CD14-positive monocyte (primary cell): ENCODE measurements around the gene RPS6KA5. TPM values are rescaled to one million over a fixed set of nuclear protein-coding genes. Genes with fewer than 3 reads are reported as not detected.

Experiments
- DNase-seq, 3 donors: peaks; one replicate each; pipeline ENCODE4 v3.0.0-alpha.2; 2011 to 2022
- H2AFZ ChIP-seq: 2 replicates; pipeline ENCODE4 v1.6.0; 2012; ENCODE audit warnings: mild to moderate bottlenecking, low read depth, low read length, inconsistent platforms; ENCODE audit not compliant: insufficient read depth, poor library complexity, severe bottlenecking
- H3K27ac ChIP-seq, 2 donors: 1 replicate in 1 of 2; 2 replicates in 1 of 2; pipeline ENCODE4 v1.5.1; 2012 to 2013; ENCODE audit warnings: low read length in 2 of 2, control low read depth in 1 of 2, inconsistent platforms in 1 of 2, low read depth in 1 of 2, mild to moderate bottlenecking in 1 of 2
- H3K27me3 ChIP-seq, 2 donors: one replicate each; pipeline versions ENCODE4 v1.6.0 to v1.6.1; 2011 to 2013; ENCODE audit warnings: low read length in 2 of 2; ENCODE audit not compliant: control insufficient read depth in 2 of 2, insufficient read depth in 2 of 2
- H3K36me3 ChIP-seq, 2 donors: replicated peaks in 1 of 2; 1 replicate in 1 of 2; 2 replicates in 1 of 2; pipeline versions ENCODE4 v1.5.1 to v1.6.1; 2012 to 2013; ENCODE audit warnings: low read length in 2 of 2, control low read depth in 1 of 2, inconsistent platforms in 1 of 2, mild to moderate bottlenecking in 1 of 2; ENCODE audit not compliant: insufficient read depth in 2 of 2, control insufficient read depth in 1 of 2
- H3K4me1 ChIP-seq, 2 donors: 1 replicate in 1 of 2; 2 replicates in 1 of 2; pipeline versions ENCODE4 v1.5.1 to v1.6.1; 2012 to 2013; ENCODE audit warnings: low read length in 2 of 2, control low read depth in 1 of 2, inconsistent platforms in 1 of 2, mild to moderate bottlenecking in 1 of 2, moderate library complexity in 1 of 2; ENCODE audit not compliant: insufficient read depth in 2 of 2, control insufficient read depth in 1 of 2
- H3K4me2 ChIP-seq: replicated peaks from 2 replicates; pipeline ENCODE3; 2012; ENCODE audit warnings: low read length, moderate library complexity, mild to moderate bottlenecking; ENCODE audit not compliant: poor library complexity, severe bottlenecking; ENCODE audit errors: extremely low read depth
- H3K4me3 ChIP-seq, 3 experiments: fragments of 200-600 bp in 1 of 3; sonication (generic) in 1 of 3; replicated peaks in 1 of 3; 1 replicate in 2 of 3; 2 replicates in 1 of 3; pipeline ENCODE4 v1.5.1; 2011 to 2013; ENCODE audit warnings: low read length in 3 of 3, mild to moderate bottlenecking in 3 of 3, control low read depth in 2 of 3, low read depth in 2 of 3, inconsistent platforms in 1 of 3, moderate library complexity in 1 of 3
- H3K79me2 ChIP-seq: 2 replicates; pipeline ENCODE4 v1.6.0; 2012; ENCODE audit warnings: mild to moderate bottlenecking, control low read depth, inconsistent platforms, low read length, moderate library complexity; ENCODE audit not compliant: insufficient read depth
- H3K9ac ChIP-seq: 2 replicates; pipeline ENCODE4 v1.6.0; 2017; ENCODE audit warnings: low read length, mild to moderate bottlenecking; ENCODE audit not compliant: insufficient read depth, poor library complexity, severe bottlenecking
- H3K9me3 ChIP-seq, 2 donors: replicated peaks in 1 of 2; 1 replicate in 1 of 2; 2 replicates in 1 of 2; pipeline versions ENCODE4 v1.5.1 to v1.6.1; 2012 to 2013; ENCODE audit warnings: low read length in 2 of 2, control low read depth in 1 of 2; ENCODE audit not compliant: control insufficient read depth in 1 of 2, insufficient read depth in 1 of 2
- H4K20me1 ChIP-seq: 2 replicates; pipeline ENCODE4 v1.6.0; 2012; ENCODE audit warnings: mild to moderate bottlenecking, low read length, control low read depth, moderate library complexity; ENCODE audit not compliant: insufficient read depth
- H3K27ac Mint-ChIP-seq, 7 donors: one replicate each; pipeline ENCODE4 v1.8.0; 2020; ENCODE audit warnings: mild to moderate bottlenecking in 7 of 7, mixed read lengths in 7 of 7, moderate library complexity in 6 of 7, inconsistent platforms in 2 of 7
- H3K27me3 Mint-ChIP-seq, 3 donors: one replicate each; pipeline ENCODE4 v1.8.0; 2021 to 2022; ENCODE audit warnings: low read depth in 3 of 3, mild to moderate bottlenecking in 3 of 3, mixed read lengths in 3 of 3, moderate library complexity in 3 of 3, inconsistent platforms in 1 of 3
- H3K36me3 Mint-ChIP-seq, 2 donors: one replicate each; pipeline ENCODE4 v1.8.0; 2020; ENCODE audit warnings: mixed read lengths in 2 of 2, inconsistent platforms in 1 of 2, mild to moderate bottlenecking in 1 of 2
- H3K4me1 Mint-ChIP-seq: one replicate; pipeline ENCODE4 v1.8.0; 2020; ENCODE audit warnings: mild to moderate bottlenecking, mixed read lengths
- H3K4me3 Mint-ChIP-seq, 2 donors: one replicate each; pipeline ENCODE4 v1.8.0; 2020; ENCODE audit warnings: mild to moderate bottlenecking in 2 of 2, mixed read lengths in 2 of 2, moderate library complexity in 1 of 2
- H3K9me3 Mint-ChIP-seq, 7 donors: one replicate each; pipeline ENCODE4 v1.8.0; 2020 to 2022; ENCODE audit warnings: mixed read lengths in 7 of 7, mild to moderate bottlenecking in 6 of 7, moderate library complexity in 6 of 7, inconsistent platforms in 2 of 7
- CTCF ChIP-seq: fragments of 200-600 bp; IDR thresholded peaks from one replicate; pipeline ENCODE4 v1.8.0; 2022; ENCODE audit warnings: antibody characterized with exemption, mild to moderate bottlenecking
- WGBS: methylation state at CpG from one replicate; pipeline ENCODE4 v1.1.5; 2013; ENCODE audit warnings: missing lambda C conversion rate; ENCODE audit not compliant: insufficient coverage; 5-methylcytosine and 5-hydroxymethylcytosine counted together
- intact Hi-C, 2 donors: fragments of 100-400 bp; cut with micrococcal nuclease; formaldehyde crosslinking; loops; one replicate each; pipeline versions ENCODE4 v1.15.0 to v1.15.1; 2023
- polyA plus RNA-seq, 3 donors: library from polyadenylated mRNA; depleted of rRNA in 1 of 3; unstranded in 2 of 3; stranded (reverse) in 1 of 3; fragments of 300-500 nt in 2 of 3; fragments of >200 nt in 1 of 3; fragmentation: Illumina TruSeq in 2 of 3; gene quantifications; 1 replicate in 2 of 3; 2 replicates in 1 of 3; pipeline ENCODE4 v1.2.3, GENCODE V29; 2012 to 2021

The RPS6KA5 gene
- polyA plus RNA-seq, 3 donors, result 4.4 to 10.1 (median 7.9) TPM

- Histone ChIP-seq H3K27me3 (peaks cover 4 to 11% of the 10 kb centered on the region in 2 donors), H3K4me2 (peak within 1 kb of the TSS; percentile 71), H3K4me1 (peaks cover 4 to 7% of the 10 kb centered on the region in 2 donors), H3K79me2 (no peaks in the 10 kb centered on the region), H3K36me3 (no peaks in the 10 kb centered on the region), H2AFZ (peak within 1 kb of the TSS; percentile 65), H3K9me3 (no peaks in the 10 kb centered on the region), H4K20me1 (no peaks in the 10 kb centered on the region), H3K4me3 (peak within 1 kb of the TSS; percentile 14 to 57 (median 36)), H3K27ac (no peak within 1 kb of the TSS), H3K9ac (peak within 1 kb of the TSS; percentile 46)
- TF ChIP-seq CTCF, result no peak
- DNase-seq, result peak; percentile 9 to 40 (median 37)
- H3K4me3 Mint-ChIP-seq, result peak within 1 kb of the TSS; percentile 77 to 91
- under 1% methylated on average over 87 of the region's 111 CpGs for WGBS
- intact Hi-C loops, result no loop called here
- H3K9me3 Mint-ChIP-seq, result peaks cover 0 to 4% (median 0%) of the 10 kb centered on the region in 7 donors
- peaks cover 0 to 4% of the 10 kb centered on the region in 2 donors for H3K36me3 Mint-ChIP-seq
- H3K27ac Mint-ChIP-seq, result peak within 1 kb of the TSS in 5 of 7 donors; percentile 31 to 52 (median 34)
- peaks cover 15 to 23% (median 20%) of the 10 kb centered on the region in 3 donors for H3K27me3 Mint-ChIP-seq
- peaks cover 10% of the 10 kb centered on the region for H3K4me1 Mint-ChIP-seq
Observed at GRCh38 chr14:90815822-90816662, 244.4 kb downstream of the RPS6KA5 start, which contains the start of gene TTC7B. Gene TTC7B, minus strand, starts transcription at chr14:90816430. Its CDS starts 135 bp downstream, at chr14:90816295.

GRCh38 chr14:90815572-90815821 is 244.9 kb downstream of the RPS6KA5 start:
- Histone ChIP-seq H3K27me3 (peaks cover 4 to 11% of the 10 kb centered on the region in 2 donors), H3K36me3 (no peaks in the 10 kb centered on the region), H3K27ac (no peak overlapping the region), H4K20me1 (no peaks in the 10 kb centered on the region), H3K79me2 (no peaks in the 10 kb centered on the region), H3K4me3 (peak overlapping the region in 2 of 3 experiments; percentile 6 to 57), H3K9me3 (no peaks in the 10 kb centered on the region), H3K4me1 (peaks cover 4 to 7% of the 10 kb centered on the region in 2 donors), H2AFZ (peak overlapping the region; percentile 65), H3K9ac (peak overlapping the region; percentile 46), H3K4me2 (peak overlapping the region; percentile 71)
- Mint-ChIP-seq H3K9me3 (peaks cover 0 to 4% (median 0%) of the 10 kb centered on the region in 7 donors), H3K4me1 (peaks cover 5% of the 10 kb centered on the region), H3K27me3 (peaks cover 12 to 20% (median 18%) of the 10 kb centered on the region in 3 donors), H3K36me3 (peaks cover 0 to 4% of the 10 kb centered on the region in 2 donors), H3K27ac (peak overlapping the region in 4 of 7 donors; percentile 31 to 52 (median 40)), H3K4me3 (peak overlapping the region; percentile 77 to 91)
- TF ChIP-seq CTCF, result no peak
- intact Hi-C loops, result no loop called here
- no peak for DNase-seq
- WGBS, result 18% methylated on average over 4 of the region's 5 CpGs
